GM12891 (cell line): Measurements from ENCODE around the gene KIF3B.
"Not testable (repeated sequence)": the region's sequence is repeated elsewhere in the genome, so short reads cannot be mapped to it uniquely, and the experiment has no call there.

Source experiments
- DNase-seq: peaks from one replicate; pipeline ENCODE4 v3.0.0; 2011; ENCODE audit warnings: low spot score; ENCODE audit not compliant: insufficient read length
- FAIRE-seq: peaks from 2 replicates; lab custom pipeline; 2011; peaks lifted over from hg19 to GRCh38; lab: Jason Lieb, UNC
- PAX5 ChIP-seq: IDR thresholded peaks from 2 replicates; pipeline ENCODE4 v1.6.1; 2011; ENCODE audit warnings: low read length, moderate library complexity, mild to moderate bottlenecking; ENCODE audit not compliant: insufficient read depth, severe bottlenecking
- POLR2A ChIP-seq: IDR thresholded peaks from 2 replicates; pipeline ENCODE4 v1.6.1; 2011; ENCODE audit warnings: low read depth, low read length, control low read depth
- POLR2AphosphoS5 ChIP-seq: IDR thresholded peaks from 2 replicates; pipeline ENCODE4 v1.6.1; 2011; ENCODE audit warnings: low read depth, low read length, control low read depth
- POU2F2 ChIP-seq: IDR thresholded peaks from 2 replicates; pipeline ENCODE4 v1.6.1; 2011; ENCODE audit warnings: low read depth, mild to moderate bottlenecking, control low read depth, low read length, moderate library complexity
- SPI1 ChIP-seq: IDR thresholded peaks from 2 replicates; pipeline ENCODE4 v1.6.1; 2011; ENCODE audit warnings: low read depth, low read length, control low read depth
- TAF1 ChIP-seq: IDR thresholded peaks from 2 replicates; pipeline ENCODE4 v1.6.1; 2011; ENCODE audit warnings: low read depth, low read length, control low read depth

The KIF3B gene

DNA sequence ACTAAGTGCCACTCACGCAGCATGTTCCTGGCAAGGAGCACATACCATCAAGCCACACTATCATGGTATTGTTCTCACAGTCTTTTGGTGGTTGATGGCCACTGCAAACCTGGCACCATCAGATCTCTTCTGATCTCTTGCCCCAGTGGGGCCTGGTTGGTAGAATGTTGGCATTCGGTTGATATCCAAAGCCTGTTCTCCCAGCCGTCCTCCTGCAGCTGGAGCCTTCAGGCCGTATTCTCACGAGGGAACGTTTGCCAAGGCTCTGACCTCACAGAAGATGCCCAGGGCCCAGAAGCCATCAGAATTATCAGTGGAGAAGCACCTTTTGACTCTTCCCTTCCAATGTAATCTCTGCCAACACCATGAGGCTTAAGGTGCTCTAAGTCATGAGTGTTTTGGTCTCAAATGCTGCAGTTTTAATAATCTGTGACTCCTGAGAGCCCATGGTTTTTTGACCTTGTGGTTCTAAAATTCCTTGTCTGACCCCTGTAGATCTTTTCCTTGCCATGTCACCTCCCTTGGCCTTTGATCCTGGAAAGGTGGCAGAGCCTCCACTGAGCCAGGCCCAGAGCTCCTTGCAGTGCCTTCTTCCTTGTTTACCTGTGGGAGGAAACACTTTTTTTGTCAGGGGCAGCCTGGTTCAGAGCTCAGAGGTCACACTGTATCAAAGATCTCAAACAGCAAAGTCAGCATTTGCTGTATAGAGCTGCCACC lies 42.0 kb upstream of the KIF3B start:
- TF ChIP-seq TAF1 (no peak), POU2F2 (no peak), SPI1 (no peak), POLR2AphosphoS5 (no peak)
- no peak for FAIRE-seq
- DNase-seq = no peak

DNA sequence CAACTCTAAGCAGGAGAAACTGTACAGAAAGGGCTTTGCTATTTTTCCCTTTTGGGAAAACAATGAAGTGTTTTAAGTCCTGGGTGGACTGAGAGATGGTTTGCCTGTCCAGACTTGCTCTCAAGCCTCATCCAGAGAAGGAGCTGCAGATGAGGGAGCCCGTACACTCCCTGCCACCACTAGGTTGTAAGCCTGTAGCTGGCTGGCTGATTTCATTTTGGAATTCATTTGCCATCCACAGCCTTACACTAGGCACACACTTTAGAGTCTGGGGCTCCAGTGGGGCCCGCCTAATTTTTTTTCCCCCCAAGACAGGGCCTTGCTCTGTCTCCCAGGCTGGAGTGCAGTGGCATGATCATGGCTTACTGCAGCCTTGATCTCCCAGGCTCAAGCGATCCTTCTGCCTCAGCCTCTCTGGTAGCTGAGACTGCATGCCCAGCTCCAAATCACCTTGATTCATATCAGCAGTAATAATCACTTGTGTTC lies 41.4 kb upstream of the KIF3B start:
- FAIRE-seq = no peak
- no peak for TF ChIP-seq POLR2A
- TF ChIP-seq PAX5 = no peak
- no peak for TF ChIP-seq POU2F2
- TF ChIP-seq TAF1 = no peak
- TF ChIP-seq POLR2AphosphoS5 = no peak
- TF ChIP-seq SPI1 = no peak
- no peak for DNase-seq

DNA sequence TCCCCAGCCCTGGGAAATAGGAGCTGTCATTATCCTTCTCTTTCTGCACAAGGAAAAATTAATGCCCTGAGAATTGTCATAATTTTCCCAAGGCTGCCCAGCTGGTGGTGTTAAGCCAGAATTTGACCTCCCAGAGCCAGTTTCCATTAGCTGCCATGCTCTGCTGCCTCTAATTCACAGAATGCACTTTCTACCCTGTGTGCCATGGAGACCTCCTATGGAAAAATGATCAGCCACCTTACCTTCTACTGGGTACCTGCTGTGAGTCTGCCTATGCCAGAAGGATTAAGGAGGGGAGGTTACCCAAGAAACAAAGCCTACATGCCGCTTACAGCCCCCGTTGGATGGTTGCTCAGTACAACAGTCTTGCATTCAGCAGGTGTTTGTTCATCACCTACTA lies 40.6 kb upstream of the KIF3B start:
- no peak for FAIRE-seq
- no peak for TF ChIP-seq POLR2AphosphoS5
- no peak for TF ChIP-seq SPI1
- no peak for TF ChIP-seq POLR2A
- TF ChIP-seq TAF1 = no peak
- no peak for TF ChIP-seq PAX5
- no peak for TF ChIP-seq POU2F2
- no peak for DNase-seq

DNA sequence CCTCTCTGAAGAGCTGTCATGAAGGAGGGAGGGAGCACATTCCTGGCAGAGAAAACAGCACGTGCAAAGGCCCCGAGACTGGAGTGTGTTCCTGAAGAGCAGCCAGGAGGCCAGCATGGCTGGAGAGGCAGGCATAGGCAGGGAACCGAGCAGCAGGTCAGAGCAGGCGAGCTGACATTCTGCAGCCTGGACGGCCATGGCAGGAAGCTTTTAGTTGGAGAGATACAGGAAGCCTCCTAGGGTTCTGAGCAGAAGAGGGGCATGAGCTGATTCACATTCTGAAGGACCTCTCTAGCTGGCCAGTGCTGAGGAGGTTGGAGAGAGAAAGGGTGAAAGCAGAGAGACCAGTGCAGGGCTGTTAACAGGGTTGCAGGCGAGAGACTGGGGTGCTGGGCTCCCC lies 40.0 kb upstream of the KIF3B start:
- no peak for FAIRE-seq
- TF ChIP-seq PAX5 (no peak), SPI1 (no peak), POU2F2 (no peak), POLR2A (no peak), POLR2AphosphoS5 (no peak), TAF1 (no peak)
- DNase-seq = no peak

DNA sequence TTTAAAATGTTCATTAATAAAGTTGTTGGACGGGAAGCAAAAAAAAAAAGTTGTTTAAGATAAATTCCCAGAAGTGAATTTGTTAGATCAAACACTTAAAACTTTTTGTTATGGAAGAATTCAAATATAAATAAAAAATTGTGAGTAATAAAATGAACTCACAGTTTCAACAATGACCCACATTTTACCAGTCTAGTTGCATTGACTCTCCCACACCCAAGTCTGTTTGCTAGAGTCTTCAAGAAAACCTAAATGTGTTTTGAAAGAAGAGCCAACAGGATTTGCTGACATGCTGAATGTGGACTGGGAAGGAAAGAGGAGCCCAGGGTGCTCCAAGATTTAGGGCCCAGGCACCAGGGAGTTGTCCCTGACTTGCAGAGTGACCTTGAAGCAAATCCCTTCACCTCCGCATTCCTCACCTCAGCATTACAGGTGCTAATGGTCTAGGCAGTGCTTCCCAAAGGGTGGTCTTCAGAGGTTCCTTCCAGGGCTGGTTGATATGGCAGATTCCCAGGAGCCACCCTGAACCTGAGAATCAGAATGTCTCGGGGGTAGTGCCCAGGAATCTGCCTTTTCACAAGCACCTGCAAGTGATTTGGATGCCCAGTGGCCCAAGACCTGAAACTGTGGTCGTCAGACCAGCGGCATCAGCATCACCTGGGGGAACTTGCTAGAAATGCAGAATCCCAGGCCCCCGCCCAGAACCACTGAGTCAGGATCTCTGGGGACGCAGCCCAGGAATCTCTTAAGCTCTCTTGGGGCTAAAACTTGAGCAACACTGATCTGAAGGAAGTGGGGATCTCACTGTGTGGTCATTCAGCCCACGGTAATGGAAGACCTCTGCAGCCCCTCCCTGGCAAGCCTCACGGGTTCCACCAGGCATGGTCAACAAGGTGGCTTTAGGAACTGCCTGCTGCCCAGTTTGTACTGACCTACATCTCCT lies 38.7 kb upstream of the KIF3B start:
- FAIRE-seq (peak; percentile 31), DNase-seq (no peak)
- TF ChIP-seq POLR2AphosphoS5 = no peak
- no peak for TF ChIP-seq POLR2A
- TF ChIP-seq PAX5 = no peak
- no peak for TF ChIP-seq SPI1
- TF ChIP-seq TAF1 = no peak
- no peak for TF ChIP-seq POU2F2

DNA sequence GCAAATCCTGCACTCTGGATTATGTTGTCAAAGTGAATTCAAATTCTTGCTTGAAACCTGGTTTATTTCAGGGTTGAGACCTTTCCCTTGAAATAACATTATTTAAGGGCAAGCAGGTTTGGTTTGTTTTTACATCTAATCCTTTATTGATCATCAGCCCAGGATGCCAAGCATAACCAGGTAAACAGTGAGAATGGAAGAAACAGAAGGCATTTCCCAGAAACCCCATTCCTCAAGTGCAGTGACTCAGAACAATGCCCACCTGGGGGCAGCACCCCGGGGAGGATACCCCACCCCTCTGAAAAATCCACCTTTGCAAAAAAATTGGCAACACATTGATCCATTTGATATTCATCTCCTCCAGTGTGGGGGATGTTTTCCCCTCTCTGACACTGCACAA lies 37.2 kb upstream of the KIF3B start:
- FAIRE-seq (no peak), DNase-seq (no peak)
- TF ChIP-seq TAF1 (no peak), POLR2AphosphoS5 (no peak)

DNA sequence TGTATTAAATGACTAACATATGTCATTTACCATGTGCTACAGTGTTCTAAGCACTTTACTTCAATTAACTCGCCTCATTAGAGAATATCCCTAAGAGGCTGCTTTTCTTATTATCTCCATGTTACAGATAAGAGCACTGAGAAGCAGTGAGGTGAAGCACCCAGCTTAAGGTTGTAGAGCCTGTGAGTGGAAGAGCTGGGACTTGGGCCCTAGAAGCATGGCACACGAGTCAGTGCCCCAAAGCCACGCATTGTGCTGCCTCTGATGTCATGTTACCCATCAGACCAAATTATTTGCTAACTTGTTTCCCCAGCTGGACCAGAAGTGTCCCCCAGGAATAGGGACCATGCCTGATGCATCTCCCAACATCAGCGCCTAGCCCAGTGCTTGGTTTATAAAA lies 35.6 kb upstream of the KIF3B start:
- no peak for DNase-seq
- no peak for TF ChIP-seq SPI1
- TF ChIP-seq POLR2A = no peak
- no peak for TF ChIP-seq PAX5
- TF ChIP-seq POU2F2 = no peak
- TF ChIP-seq TAF1 = no peak
- no peak for FAIRE-seq

DNA sequence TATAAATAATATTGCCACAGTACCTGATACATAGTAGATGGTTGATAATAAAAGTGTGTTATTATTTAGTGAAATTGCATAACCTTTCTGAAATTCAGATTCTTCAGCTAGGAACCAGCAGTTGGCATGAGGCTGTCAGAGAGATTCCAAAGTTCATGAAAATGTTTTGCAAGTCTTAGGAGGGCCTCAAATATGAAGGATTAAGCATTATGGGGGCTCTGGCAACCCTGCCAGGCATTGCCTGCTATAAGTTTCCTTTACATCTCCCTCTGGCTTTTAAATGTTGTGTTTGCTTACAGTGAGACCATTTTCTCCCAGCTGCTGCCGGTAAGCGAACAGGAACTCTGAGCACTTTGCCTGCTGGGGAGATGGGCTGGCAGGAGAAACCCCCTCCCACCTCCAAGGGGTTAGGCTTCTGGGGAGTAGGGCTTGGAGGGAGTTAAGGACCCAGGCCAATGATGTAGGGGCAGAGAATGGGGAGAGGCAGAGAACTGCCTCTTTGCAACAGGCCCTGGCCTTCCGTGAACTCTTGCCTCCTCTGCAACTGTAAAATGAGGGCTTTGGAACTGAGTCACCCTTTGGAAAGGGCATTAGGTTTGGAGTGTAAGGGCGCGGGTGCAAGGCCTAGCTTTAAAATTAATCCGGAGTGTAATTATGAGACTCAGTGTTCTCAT lies 33.2 kb upstream of the KIF3B start:
- no peak for TF ChIP-seq SPI1
- no peak for TF ChIP-seq POLR2A
- TF ChIP-seq POLR2AphosphoS5 = no peak
- TF ChIP-seq PAX5 = no peak
- no peak for TF ChIP-seq POU2F2
- no peak for TF ChIP-seq TAF1
- FAIRE-seq = no peak

DNA sequence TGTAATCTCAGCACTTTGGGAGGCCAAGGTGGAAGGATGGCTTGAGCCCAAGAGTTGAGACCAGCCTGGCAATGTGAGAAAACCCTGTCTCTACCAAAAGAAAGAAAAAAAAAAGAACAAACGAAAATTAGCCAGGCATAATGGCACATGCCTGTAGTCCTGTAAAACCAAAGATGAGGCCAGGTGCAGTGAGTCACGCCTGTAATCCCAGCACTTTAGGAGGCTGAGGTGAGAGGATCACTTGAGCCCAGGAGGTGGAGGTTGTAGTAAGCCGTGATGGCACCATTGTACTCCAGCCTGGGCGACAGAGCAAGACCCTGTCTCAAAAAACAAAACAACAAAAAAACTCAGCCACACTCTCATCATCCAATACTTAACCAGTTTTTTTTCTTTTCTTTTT lies 32.5 kb upstream of the KIF3B start:
- DNase-seq (no peak), FAIRE-seq (no peak)
- TF ChIP-seq POLR2AphosphoS5 (no peak), POLR2A (no peak), SPI1 (no peak), POU2F2 (no peak), TAF1 (no peak), PAX5 (no peak)

More for the DNA sequence above, 33.2 kb upstream of the KIF3B start:
- DNase-seq = no peak

DNA sequence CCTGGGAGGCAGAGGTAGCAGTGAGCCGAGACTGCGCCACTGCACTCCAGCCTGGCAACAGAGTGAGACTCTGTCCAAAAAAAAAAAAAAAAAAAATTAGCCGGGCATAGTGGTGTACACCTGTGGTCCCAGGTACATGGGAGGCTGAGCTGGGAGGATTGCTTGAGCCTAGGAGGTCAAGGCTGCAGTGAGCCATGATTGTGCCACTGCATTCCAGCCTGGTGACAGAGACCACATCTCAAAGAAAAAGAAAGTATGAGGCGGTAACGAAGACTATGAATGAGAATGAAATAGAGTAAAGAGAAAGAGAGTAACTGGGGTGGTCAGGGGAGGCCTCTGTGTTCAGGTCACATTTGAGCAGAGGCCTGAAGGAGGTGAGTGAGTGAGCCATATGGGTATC lies 31.2 kb upstream of the KIF3B start:
- FAIRE-seq, DNase-seq: not testable (repeated sequence)
